AG04450 (cell line): ENCODE measurements around the gene CLHC1. TPM values are rescaled to one million over a fixed set of nuclear protein-coding genes. Genes with fewer than 3 reads are reported as not detected.

Experiments used
- CTCF ChIA-PET: fragments of 300-600, 350-600 bp; formaldehyde crosslinking; extraction: SDS; loops from one replicate; lab custom pipeline; 2022; ENCODE audit warnings: antibody characterized with exemption, inconsistent platforms; lab: Charles Lee
- POLR2A ChIA-PET: fragments of 350-600 bp; formaldehyde crosslinking; extraction: SDS; loops from one replicate; lab custom pipeline; 2021; ENCODE audit warnings: antibody characterized with exemption, inconsistent platforms; lab: Yijun Ruan, JAX
- DNase-seq: peaks from one replicate; pipeline ENCODE4 v3.0.0-alpha.2; 2011; ENCODE audit warnings: low read depth, low spot score
- H3K27ac ChIP-seq: one replicate; pipeline ENCODE4 v1.5.1; 2012; ENCODE audit warnings: low read depth, low read length, control low read depth
- H3K27me3 ChIP-seq: one replicate; pipeline ENCODE4 v1.6.0; 2012; ENCODE audit warnings: low read length; ENCODE audit not compliant: control insufficient read depth, insufficient read depth
- H3K4me3 ChIP-seq: 2 replicates; pipeline ENCODE4 v1.5.1; 2011; ENCODE audit warnings: mild to moderate bottlenecking, low read depth, low read length, control low read depth
- H3K9me3 ChIP-seq: 2 replicates; pipeline ENCODE4 v1.5.1; 2012; ENCODE audit warnings: low read length; ENCODE audit not compliant: control insufficient read depth, insufficient read depth
- CTCF ChIP-seq: IDR thresholded peaks from 2 replicates; pipeline ENCODE4 v1.5.1; 2011; ENCODE audit warnings: low read depth, low read length, control low read depth, inconsistent platforms
- polyA plus RNA-seq: library from polyadenylated mRNA; depleted of rRNA; stranded (reverse); fragments of >200 nt; gene quantifications from 2 replicates; pipeline ENCODE4 v1.2.3, GENCODE V29; 2011

Gene CLHC1
- polyA plus RNA-seq, 1 experiment: 14.4 TPM

GRCh38 chr2:55150834-55151233 is 81.3 kb downstream of the CLHC1 start:
- ChIA-PET POLR2A (no interaction called here), CTCF (interaction anchor here (0.9 to 1.7 kb wide), 2 partner anchors 12 to 102 kb away, joined by 4 read pairs; no protein-coding TSS in a partner anchor)
- Histone ChIP-seq H3K27me3 (no peaks in the 10 kb centered on the region), H3K27ac (no peak overlapping the region), H3K9me3 (no peaks in the 10 kb centered on the region), H3K4me3 (no peak overlapping the region)
- no peak for DNase-seq
- no peak for TF ChIP-seq CTCF

- POLR2A ChIA-PET: no interaction called here
- H3K27me3 ChIP-seq: no peaks in the 10 kb centered on the region
- no peak overlapping the region for H3K27ac ChIP-seq
- TF ChIP-seq CTCF: no peak
- DNase-seq: no peak
- H3K9me3 ChIP-seq: no peaks in the 10 kb centered on the region
- CTCF ChIA-PET: interaction anchor here (0.7 to 1.2 kb wide), 2 partner anchors 100 to 108 kb away, joined by 3 read pairs; no protein-coding TSS in a partner anchor
- H3K4me3 ChIP-seq: no peak overlapping the region
These were observed 83.8 kb downstream of the CLHC1 start for GRCh38 chr2:55148269-55148668.

- ChIA-PET POLR2A (no interaction called here), CTCF (no interaction called here)
- H3K9me3 ChIP-seq: no peaks in the 10 kb centered on the region
- no peak for DNase-seq
- H3K27me3 ChIP-seq: no peaks in the 10 kb centered on the region
- H3K4me3 ChIP-seq: no peak overlapping the region
- H3K27ac ChIP-seq: no peak overlapping the region
- no peak for TF ChIP-seq CTCF
These were observed 84.6 kb downstream of the CLHC1 start for GRCh38 chr2:55147531-55147930.

GRCh38 chr2:55147041-55147440 is 85.1 kb downstream of the CLHC1 start:
- no peak overlapping the region for H3K27ac ChIP-seq
- no peaks in the 10 kb centered on the region for H3K27me3 ChIP-seq
- ChIA-PET CTCF (no interaction called here), POLR2A (no interaction called here)
- TF ChIP-seq CTCF: no peak
- no peaks in the 10 kb centered on the region for H3K9me3 ChIP-seq
- DNase-seq: no peak
- H3K4me3 ChIP-seq: no peak overlapping the region

- no peak overlapping the region for H3K27ac ChIP-seq
- ChIA-PET POLR2A (no interaction called here), CTCF (no interaction called here)
- DNase-seq: no peak
- no peaks in the 10 kb centered on the region for H3K9me3 ChIP-seq
- no peak overlapping the region for H3K4me3 ChIP-seq
- no peak for TF ChIP-seq CTCF
- no peaks in the 10 kb centered on the region for H3K27me3 ChIP-seq
These were observed 85.8 kb downstream of the CLHC1 start for GRCh38 chr2:55146263-55146662.
